DND-41 (cell line): ENCODE measurements around the gene DNM2.

Experiments
- ATAC-seq: fragments of 200-7000 bp; cut with Tn5 transposase; 3 replicates; pipeline ENCODE4 v1.9.1; 2021; ENCODE audit warnings: low read depth; ENCODE audit not compliant: insufficient read depth
- DNase-seq: peaks from one replicate; pipeline ENCODE4 v3.0.0-alpha.2; 2020
- H2AFZ ChIP-seq: 2 replicates; pipeline ENCODE4 v1.6.0; 2012; ENCODE audit warnings: low read depth, low read length
- H3K27ac ChIP-seq: 2 replicates; pipeline ENCODE4 v1.5.1; 2012; ENCODE audit warnings: low read length, inconsistent platforms
- H3K27me3 ChIP-seq: fragments of 200-600 bp; sonication (generic); 2 replicates; pipeline ENCODE4 v1.6.0; 2012; ENCODE audit warnings: low read length, mild to moderate bottlenecking, inconsistent platforms; ENCODE audit not compliant: insufficient read depth, poor library complexity
- H3K36me3 ChIP-seq: 2 replicates; pipeline ENCODE4 v1.5.1; 2012; ENCODE audit warnings: low read length, inconsistent platforms; ENCODE audit not compliant: insufficient read depth
- H3K4me1 ChIP-seq: 2 replicates; pipeline ENCODE4 v1.5.1; 2012; ENCODE audit warnings: mild to moderate bottlenecking, low read length; ENCODE audit not compliant: insufficient read depth
- H3K4me2 ChIP-seq: 2 replicates; pipeline ENCODE4 v1.6.0; 2012; ENCODE audit warnings: mild to moderate bottlenecking, moderate library complexity, low read length, inconsistent platforms; ENCODE audit not compliant: insufficient read depth
- H3K4me3 ChIP-seq, 2 experiments: fragments of 200-600 bp in 1 of 2; shearing (Covaris generic) in 1 of 2; 2 replicates each; pipeline ENCODE4 v1.5.1; 2012 to 2016; ENCODE audit warnings: inconsistent platforms in 2 of 2, low read length in 2 of 2, mild to moderate bottlenecking in 2 of 2, low read depth in 1 of 2, moderate library complexity in 1 of 2
- H3K79me2 ChIP-seq: 2 replicates; pipeline ENCODE4 v1.6.0; 2012; ENCODE audit warnings: low read length, inconsistent platforms; ENCODE audit not compliant: insufficient read depth
- H3K9ac ChIP-seq: 2 replicates; pipeline ENCODE4 v1.6.0; 2012; ENCODE audit warnings: low read depth, mild to moderate bottlenecking, inconsistent platforms, low read length, moderate library complexity
- H3K9me3 ChIP-seq: 2 replicates; pipeline ENCODE4 v1.5.1; 2012; ENCODE audit warnings: low read length, moderate library complexity, mild to moderate bottlenecking, inconsistent platforms; ENCODE audit not compliant: insufficient read depth, severe bottlenecking
- H4K20me1 ChIP-seq: 2 replicates; pipeline ENCODE4 v1.6.0; 2012; ENCODE audit warnings: low read length; ENCODE audit not compliant: insufficient read depth
- CTCF ChIP-seq: IDR thresholded peaks from 2 replicates; pipeline ENCODE4 v1.5.1; 2012; ENCODE audit warnings: borderline replicate concordance, low read length, moderate library complexity, mild to moderate bottlenecking; ENCODE audit not compliant: poor library complexity, severe bottlenecking; ENCODE audit errors: extremely low read depth
- EZH2 ChIP-seq: IDR thresholded peaks from 3 replicates; pipeline ENCODE4 v1.6.1; 2012; ENCODE audit warnings: borderline replicate concordance, low read depth, mild to moderate bottlenecking, moderate library complexity, low read length, inconsistent platforms; ENCODE audit not compliant: severe bottlenecking

The DNM2 gene

GRCh38 chr19:10717054-10717355, 874 bp upstream of the DNM2 start:
- Histone ChIP-seq H3K27ac (peak overlapping the region; percentile 82), H4K20me1 (peaks cover 38% of the 10 kb centered on the region), H3K36me3 (peaks cover 42% of the 10 kb centered on the region), H3K9ac (peak overlapping the region; percentile 39), H3K79me2 (peaks cover 41% of the 10 kb centered on the region), H3K27me3 (no peaks in the 10 kb centered on the region), H2AFZ (peak overlapping the region; percentile 97), H3K4me3 (peak overlapping the region in 1 of 2 experiments; percentile 46; a peak in 2 of 4 replicates), H3K9me3 (no peaks in the 10 kb centered on the region), H3K4me2 (peak overlapping the region; percentile 60), H3K4me1 (peaks cover 37% of the 10 kb centered on the region)
- ATAC-seq (no peak), DNase-seq (no peak)
- TF ChIP-seq EZH2 (no peak), CTCF (no peak)

- no peaks in the 10 kb centered on the region for H3K9me3 ChIP-seq
- peak overlapping the region; percentile 95 for H3K9ac ChIP-seq
- H4K20me1 ChIP-seq: peaks cover 48% of the 10 kb centered on the region
- DNase-seq (peak; percentile 66), ATAC-seq (peak; percentile 15; the same call in 2 of the 3 replicates)
- H3K79me2 ChIP-seq: peaks cover 56% of the 10 kb centered on the region
- H3K27ac ChIP-seq: peak overlapping the region; percentile 94
- peaks cover 40% of the 10 kb centered on the region for H3K36me3 ChIP-seq
- peak overlapping the region; percentile 90 for H2AFZ ChIP-seq
- H3K4me1 ChIP-seq: peaks cover 38% of the 10 kb centered on the region
- no peaks in the 10 kb centered on the region for H3K27me3 ChIP-seq
- peak overlapping the region; percentile 71 to 95; a peak in 3 of 4 replicates for H3K4me3 ChIP-seq
- TF ChIP-seq CTCF (no peak), EZH2 (no peak)
- H3K4me2 ChIP-seq: peak overlapping the region; percentile 97
Measured at GRCh38 chr19:10718205-10719196, 622 bp downstream of the DNM2 start.

- no peak for ATAC-seq
- H3K27ac ChIP-seq: peak overlapping the region; percentile 94
- TF ChIP-seq CTCF: no peak
- TF ChIP-seq EZH2: no peak
Measured at GRCh38 chr19:10719466-10719961, 1.6 kb downstream of the DNM2 start.

More at GRCh38 chr19:10719466-10719961, 1.6 kb downstream of the DNM2 start:
- H2AFZ ChIP-seq: no peak overlapping the region
- no peaks in the 10 kb centered on the region for H3K27me3 ChIP-seq
- H3K79me2 ChIP-seq: peaks cover 65% of the 10 kb centered on the region
- no peaks in the 10 kb centered on the region for H3K9me3 ChIP-seq
- H3K9ac ChIP-seq: peak overlapping the region; percentile 95
- H3K36me3 ChIP-seq: peaks cover 43% of the 10 kb centered on the region
- H3K4me3 ChIP-seq: peak overlapping the region; percentile 71 to 95; a peak in 3 of 4 replicates
- DNase-seq: no peak
- H4K20me1 ChIP-seq: peaks cover 55% of the 10 kb centered on the region
- peaks cover 38% of the 10 kb centered on the region for H3K4me1 ChIP-seq
- H3K4me2 ChIP-seq: peak overlapping the region; percentile 97
